Neuronal stem cell (in vitro differentiated cells): ENCODE measurements around the gene SARNP.

Experiments used
- DNase-seq: peaks from one replicate; pipeline ENCODE4 v3.0.0-alpha.2; 2013; ENCODE audit warnings: low spot score
- H2AFZ ChIP-seq: one replicate; pipeline ENCODE4 v1.6.1; 2013; ENCODE audit warnings: mild to moderate bottlenecking, low read length, inconsistent platforms
- H2AK5ac ChIP-seq: 2 replicates; pipeline ENCODE4 v1.6.1; 2013; ENCODE audit warnings: low read depth, mild to moderate bottlenecking, inconsistent platforms, low read length, moderate library complexity, mixed read lengths
- H2BK120ac ChIP-seq: 2 replicates; pipeline ENCODE4 v1.6.1; 2013; ENCODE audit warnings: low read depth, mild to moderate bottlenecking, inconsistent platforms, low read length, moderate library complexity, mixed read lengths
- H2BK12ac ChIP-seq: one replicate; pipeline ENCODE4 v1.6.1; 2013; ENCODE audit warnings: low read length, inconsistent platforms
- H2BK15ac ChIP-seq: 2 replicates; pipeline ENCODE4 v1.6.1; 2013; ENCODE audit warnings: mild to moderate bottlenecking, low read length, inconsistent platforms, mixed read lengths
- H2BK5ac ChIP-seq: one replicate; pipeline ENCODE4 v1.6.1; 2013; ENCODE audit warnings: inconsistent platforms, mild to moderate bottlenecking, low read length, moderate library complexity
- H3K14ac ChIP-seq: one replicate; pipeline ENCODE4 v1.6.1; 2013; ENCODE audit warnings: low read length, inconsistent platforms
- H3K18ac ChIP-seq: 2 replicates; pipeline ENCODE4 v1.6.1; 2013; ENCODE audit warnings: low read length, inconsistent platforms
- H3K23ac ChIP-seq: 2 replicates; pipeline ENCODE4 v1.6.1; 2013; ENCODE audit warnings: low read depth, mild to moderate bottlenecking, mixed read lengths, low read length, inconsistent platforms; ENCODE audit not compliant: poor library complexity
- H3K27ac ChIP-seq: replicated peaks from 3 replicates; pipeline ENCODE4 v1.5.1; 2013; ENCODE audit warnings: low read length, inconsistent platforms
- H3K27me3 ChIP-seq, 3 experiments: 2 replicates each; pipeline ENCODE4 v1.6.1; 2013; ENCODE audit warnings: low read length in 3 of 3, mild to moderate bottlenecking in 2 of 3, inconsistent platforms in 1 of 3, low read depth in 1 of 3, mixed read lengths in 1 of 3, moderate library complexity in 1 of 3; ENCODE audit not compliant: control insufficient read depth in 3 of 3, insufficient read depth in 3 of 3
- H3K36me3 ChIP-seq, 2 donors: replicated peaks in 1 of 2; 2 replicates each; pipeline ENCODE4 v1.6.1; 2013; ENCODE audit warnings: low read length in 2 of 2; ENCODE audit not compliant: control insufficient read depth in 2 of 2, insufficient read depth in 2 of 2
- H3K4ac ChIP-seq: 2 replicates; pipeline ENCODE4 v1.6.1; 2013; ENCODE audit warnings: inconsistent platforms, mild to moderate bottlenecking, low read length, moderate library complexity
- H3K4me1 ChIP-seq, 2 donors: 1 replicate in 1 of 2; 2 replicates in 1 of 2; pipeline ENCODE4 v1.6.1; 2013; ENCODE audit warnings: low read length in 2 of 2, low read depth in 1 of 2; ENCODE audit not compliant: control insufficient read depth in 2 of 2, insufficient read depth in 1 of 2
- H3K4me2 ChIP-seq: one replicate; pipeline ENCODE4 v1.6.1; 2013; ENCODE audit warnings: mild to moderate bottlenecking, low read length, inconsistent platforms; ENCODE audit not compliant: insufficient read depth, poor library complexity, severe bottlenecking
- H3K4me3 ChIP-seq, 2 donors: 2 replicates each; pipeline ENCODE4 v1.5.1; 2013; ENCODE audit warnings: low read length in 2 of 2, mild to moderate bottlenecking in 2 of 2, inconsistent platforms in 1 of 2, moderate library complexity in 1 of 2
- H3K79me1 ChIP-seq: one replicate; pipeline ENCODE4 v1.6.1; 2013; ENCODE audit warnings: low read depth, mild to moderate bottlenecking, inconsistent platforms, low read length, moderate library complexity
- H3K9ac ChIP-seq: one replicate; pipeline ENCODE4 v1.6.1; 2013; ENCODE audit warnings: mild to moderate bottlenecking, low read depth, low read length, inconsistent platforms; ENCODE audit not compliant: poor library complexity
- H3K9me3 ChIP-seq, 2 donors: replicated peaks in 1 of 2; 2 replicates each; pipeline versions ENCODE3 to v1.6.1; 2013; ENCODE audit warnings: low read length in 2 of 2, mild to moderate bottlenecking in 2 of 2, inconsistent platforms in 1 of 2, low read depth in 1 of 2, mixed read lengths in 1 of 2, moderate library complexity in 1 of 2; ENCODE audit not compliant: control insufficient read depth in 2 of 2, insufficient read depth in 1 of 2
- H4K8ac ChIP-seq: one replicate; pipeline ENCODE4 v1.6.1; 2013; ENCODE audit warnings: low read depth, mild to moderate bottlenecking, inconsistent platforms, low read length, moderate library complexity
- H4K91ac ChIP-seq: one replicate; pipeline ENCODE4 v1.6.1; 2013; ENCODE audit warnings: low read length, low read depth, mild to moderate bottlenecking, inconsistent platforms; ENCODE audit not compliant: poor library complexity
- WGBS, 2 donors: extraction: QIAGEN DNeasy Blood & Tissue Kit; methylation state at CpG; one replicate each; pipeline ENCODE4 v1.1.7; 2013; ENCODE audit warnings: missing lambda C conversion rate in 2 of 2, mixed read lengths in 1 of 2; ENCODE audit not compliant: insufficient read length in 2 of 2, insufficient replicate concordance in 1 of 2; ENCODE audit errors: extremely low coverage in 2 of 2; 5-methylcytosine and 5-hydroxymethylcytosine counted together

Gene SARNP

DNA sequence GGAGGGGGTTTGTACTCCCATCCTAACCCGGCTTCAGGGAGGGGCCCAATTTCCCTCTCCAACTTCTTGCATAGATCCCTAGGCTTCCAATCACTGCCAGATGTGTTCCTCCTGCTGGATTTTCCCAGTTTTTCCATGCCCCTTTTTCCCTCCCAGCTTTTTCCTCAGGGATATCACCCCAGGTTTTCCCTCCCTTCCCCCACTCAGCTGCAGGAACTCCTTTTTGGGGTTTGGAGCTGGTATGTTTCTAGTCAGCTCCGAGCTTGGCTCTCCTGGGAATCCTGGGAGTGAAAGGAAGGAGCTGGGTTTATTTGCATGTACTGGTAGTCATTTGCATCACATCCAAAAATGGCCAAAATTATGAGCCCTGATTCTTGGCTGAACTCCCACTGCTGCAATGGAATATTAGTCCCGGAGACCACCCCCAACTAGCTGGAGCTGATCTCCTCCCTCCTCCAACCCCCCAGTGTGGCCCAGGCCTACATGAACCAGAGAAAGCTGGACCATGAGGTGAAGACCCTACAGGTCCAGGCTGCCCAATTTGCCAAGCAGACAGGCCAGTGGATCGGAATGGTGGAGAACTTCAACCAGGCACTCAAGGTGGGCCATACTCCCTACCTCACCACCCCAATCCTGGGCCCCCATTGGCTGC, 98.8 kb downstream of the SARNP start:
- no CpG with 5 or more reads among the region's 4 CpGs for WGBS, 2 donors
- peak overlapping the region; percentile 93 for H3K27ac ChIP-seq
- H3K4ac ChIP-seq: peak overlapping the region; percentile 69

DNA sequence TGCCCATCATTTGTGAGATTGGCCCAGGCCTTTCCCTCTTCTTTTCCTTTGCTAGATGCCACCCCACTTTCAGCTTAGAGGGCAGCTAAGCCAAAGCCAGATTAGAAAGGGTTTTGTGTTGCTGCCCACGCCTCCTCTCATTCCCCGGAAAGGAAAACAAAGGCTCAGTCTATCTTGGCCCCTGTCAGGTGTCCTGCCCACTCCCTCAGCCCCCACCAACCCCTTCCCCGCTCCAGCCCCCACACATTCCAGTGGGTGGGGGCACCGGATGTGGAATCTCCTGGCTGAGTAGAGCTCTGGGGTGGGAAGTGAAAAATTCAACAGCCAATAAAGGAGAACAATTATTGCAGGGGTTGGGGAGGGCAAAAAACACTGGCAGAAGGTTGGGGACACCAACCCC, 99.5 kb downstream of the SARNP start:
- Histone ChIP-seq H3K14ac (no peak overlapping the region), H3K9me3 (no peaks in the 10 kb centered on the region), H3K4me3 (peak overlapping the region in 1 of 2 donors; percentile 79), H3K27me3 (no peaks in the 10 kb centered on the region), H2BK120ac (peak overlapping the region; percentile 21), H3K36me3 (peaks cover 5 to 30% of the 10 kb centered on the region in 2 donors), H4K91ac (no peak overlapping the region), H3K4ac (no peak overlapping the region), H3K23ac (no peak overlapping the region), H2BK12ac (no peak overlapping the region), H2AFZ (peak overlapping the region; percentile 25), H3K27ac (peak overlapping the region; percentile 93), H3K4me2 (peak overlapping the region; percentile 85), H3K18ac (peak overlapping the region; percentile 81), H2BK15ac (no peak overlapping the region), H2BK5ac (peak overlapping the region; percentile 48), H2AK5ac (peak overlapping the region; percentile 77), H3K4me1 (peaks cover 26 to 29% of the 10 kb centered on the region in 2 donors), H3K9ac (peak overlapping the region; percentile 71), H3K79me1 (peaks cover 6% of the 10 kb centered on the region), H4K8ac (no peak overlapping the region)
- DNase-seq: no peak
- no CpG with 5 or more reads among the region's 4 CpGs for WGBS, 2 donors

More for the DNA sequence above, 98.8 kb downstream of the SARNP start:
- H2AFZ ChIP-seq: peak overlapping the region; percentile 25
- no peak overlapping the region for H3K9ac ChIP-seq
- H3K27me3 ChIP-seq: no peaks in the 10 kb centered on the region
- no peak overlapping the region for H3K4me3 ChIP-seq
- peak overlapping the region; percentile 77 for H2AK5ac ChIP-seq
- peaks cover 26 to 29% of the 10 kb centered on the region in 2 donors for H3K4me1 ChIP-seq
- H3K79me1 ChIP-seq: peaks cover 6% of the 10 kb centered on the region
- H3K9me3 ChIP-seq: no peaks in the 10 kb centered on the region
- no peak overlapping the region for H3K14ac ChIP-seq
- no peak overlapping the region for H4K91ac ChIP-seq
- H3K18ac ChIP-seq: peak overlapping the region; percentile 81
- peaks cover 6 to 37% of the 10 kb centered on the region in 2 donors for H3K36me3 ChIP-seq
- H2BK15ac ChIP-seq: no peak overlapping the region
- H2BK5ac ChIP-seq: no peak overlapping the region
- H3K4me2 ChIP-seq: peak overlapping the region; percentile 47
- DNase-seq: no peak
- H2BK12ac ChIP-seq: peak overlapping the region; percentile 76
- H4K8ac ChIP-seq: no peak overlapping the region
- H3K23ac ChIP-seq: no peak overlapping the region
- peak overlapping the region; percentile 21 for H2BK120ac ChIP-seq

DNA sequence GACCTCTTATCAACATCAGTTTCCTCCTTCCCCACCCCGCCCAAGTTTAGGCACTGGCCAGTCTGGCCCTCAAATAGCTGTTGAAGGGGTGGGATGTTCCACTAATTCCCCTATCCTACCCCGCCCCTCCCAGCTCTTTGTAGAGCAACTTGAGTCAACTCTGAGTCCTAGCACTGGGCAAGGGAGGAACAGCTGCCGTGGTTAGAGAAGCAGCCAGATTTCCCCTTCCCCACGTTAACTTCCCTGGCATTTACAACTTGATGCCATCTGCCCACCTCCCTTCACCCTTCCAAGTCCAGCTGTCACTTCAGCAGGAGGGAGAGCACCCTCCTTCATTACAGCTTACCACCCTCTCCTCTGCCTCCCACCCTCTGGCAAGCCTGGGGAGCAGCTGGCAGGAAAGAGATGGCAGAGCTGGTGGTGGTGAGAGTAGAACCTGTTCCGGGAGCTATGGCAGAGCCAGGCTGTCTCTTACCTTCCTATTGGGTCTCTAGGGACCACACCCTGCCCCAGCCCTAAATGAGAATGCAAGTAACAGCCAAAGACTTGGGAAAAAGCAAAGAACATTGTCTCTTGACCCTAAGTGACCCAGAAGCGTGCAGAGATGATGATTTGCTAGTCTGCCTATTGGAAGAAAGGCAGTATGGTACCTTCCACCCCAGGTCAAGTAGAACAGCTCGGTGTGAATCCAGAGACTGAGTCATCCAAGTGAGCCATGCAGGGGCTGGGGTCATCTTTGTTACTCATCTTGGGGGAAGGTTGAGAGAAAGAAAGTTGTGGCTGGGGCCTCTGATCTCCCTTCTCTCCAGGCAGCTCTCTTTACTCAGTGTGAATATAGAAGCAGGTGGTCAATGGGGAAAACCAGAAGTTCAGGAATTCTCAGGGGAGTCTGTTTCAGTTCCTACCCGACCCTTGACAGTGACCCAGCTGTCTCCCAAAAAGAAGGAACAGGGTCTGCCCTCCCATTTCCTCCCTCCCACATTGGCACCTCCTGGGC, 100.2 kb downstream of the SARNP start:
- H3K27ac ChIP-seq: peak overlapping the region; percentile 91

More for the DNA sequence above, 100.2 kb downstream of the SARNP start:
- H3K18ac ChIP-seq: peak overlapping the region; percentile 73
- H3K27me3 ChIP-seq: peaks cover 0 to 2% (median 0%) of the 10 kb centered on the region in 3 experiments
- H3K9ac ChIP-seq: peak overlapping the region; percentile 71
- H4K91ac ChIP-seq: peak overlapping the region; percentile 85
- peak overlapping the region; percentile 79 to 90 for H3K4me3 ChIP-seq
- H3K9me3 ChIP-seq: no peaks in the 10 kb centered on the region
- no peak overlapping the region for H4K8ac ChIP-seq
- peak overlapping the region; percentile 48 for H2BK5ac ChIP-seq
- H2BK15ac ChIP-seq: peak overlapping the region; percentile 13
- H3K36me3 ChIP-seq: peaks cover 3 to 25% of the 10 kb centered on the region in 2 donors
- peaks cover 26 to 29% of the 10 kb centered on the region in 2 donors for H3K4me1 ChIP-seq
- no peak for DNase-seq
- H3K79me1 ChIP-seq: peaks cover 6% of the 10 kb centered on the region
- no peak overlapping the region for H3K14ac ChIP-seq
- peak overlapping the region; percentile 85 for H3K4me2 ChIP-seq
- H3K23ac ChIP-seq: peak overlapping the region; percentile 18
- H2AK5ac ChIP-seq: peak overlapping the region; percentile 5
- peak overlapping the region; percentile 7 for H2BK120ac ChIP-seq
- H2AFZ ChIP-seq: peak overlapping the region; percentile 95
- no peak overlapping the region for H3K4ac ChIP-seq
- no CpG with 5 or more reads among the region's 8 CpGs for WGBS, 2 donors
- no peak overlapping the region for H2BK12ac ChIP-seq
